Measurements from ENCODE around the gene EFCC1.

The EFCC1 gene

GRCh38 chr3:129031476-129032215 is 30.5 kb downstream of the EFCC1 start:
- TF ChIP-seq CTCF (IDR thresholded peaks at IDR 0.05; ENCODE audit: borderline replicate concordance, insufficient read depth, low read depth, low read length), result no peak
- no peak overlapping the region for H3K4me3 ChIP-seq (ENCODE audit: low read depth, low read length)

GRCh38 chr3:129032716-129033115 is 31.6 kb downstream of the EFCC1 start:
- H3K4me3 ChIP-seq (ENCODE audit: low read depth, low read length), result no peak overlapping the region
- TF ChIP-seq CTCF (IDR thresholded peaks at IDR 0.05; ENCODE audit: borderline replicate concordance, insufficient read depth, low read depth, low read length), result no peak

- no peak for TF ChIP-seq CTCF (IDR thresholded peaks at IDR 0.05; ENCODE audit: borderline replicate concordance, insufficient read depth, low read depth, low read length)
- no peak overlapping the region for H3K4me3 ChIP-seq (ENCODE audit: low read depth, low read length)
These were observed 32.0 kb downstream of the EFCC1 start for GRCh38 chr3:129033151-129033550.

GRCh38 chr3:129033633-129034321 is 32.7 kb downstream of the EFCC1 start:
- H3K4me3 ChIP-seq (ENCODE audit: low read depth, low read length), result no peak overlapping the region

GRCh38 chr3:129034642-129035041 is 33.5 kb downstream of the EFCC1 start:
- no peak for TF ChIP-seq CTCF (IDR thresholded peaks at IDR 0.05; ENCODE audit: borderline replicate concordance, insufficient read depth, low read depth, low read length)
- H3K4me3 ChIP-seq (ENCODE audit: low read depth, low read length), result no peak overlapping the region

More at GRCh38 chr3:129033633-129034321, 32.7 kb downstream of the EFCC1 start:
- TF ChIP-seq CTCF (IDR thresholded peaks at IDR 0.05; ENCODE audit: borderline replicate concordance, insufficient read depth, low read depth, low read length), result no peak

GRCh38 chr3:129035360-129036221 is 34.5 kb downstream of the EFCC1 start:
- no peak for TF ChIP-seq CTCF (IDR thresholded peaks at IDR 0.05; ENCODE audit: borderline replicate concordance, insufficient read depth, low read depth, low read length)

More at GRCh38 chr3:129035360-129036221, 34.5 kb downstream of the EFCC1 start:
- no peak overlapping the region for H3K4me3 ChIP-seq (ENCODE audit: low read depth, low read length)
